ENCODE measurements around the gene NELL2. TPM values are rescaled to one million over a fixed set of nuclear protein-coding genes. Genes with fewer than 3 reads are reported as not detected.
"Not testable (repeated sequence)": the region's sequence is repeated elsewhere in the genome, so short reads cannot be mapped to it uniquely, and the experiment has no call there.

NELL2 gene
- total RNA-seq, 1 experiment from 2014 or later: 1.1 TPM

GRCh38 chr12:44827832-44828438, 48.2 kb downstream of the NELL2 start:
- DNase-seq (ENCODE audit: low read depth, low spot score): no peak
- no peak overlapping the region for H3K4me3 ChIP-seq (replicated peaks in 1 of 2; ENCODE audit: low read depth in 1 of 2, low read length in 2 of 2)
- H3K9me2 ChIP-seq (ENCODE audit: insufficient read depth): no peaks in the 10 kb centered on the region
- H3K4me1 ChIP-seq (ENCODE audit: control insufficient read depth in 1 of 2, insufficient read depth in 2 of 2, low read length in 2 of 2): no peaks in the 10 kb centered on the region
- no peak overlapping the region for H2AFZ ChIP-seq (ENCODE audit: low read depth, low read length, poor library complexity, severe bottlenecking)
- POLR2A ChIA-PET: no interaction called here
- H3K36me3 ChIP-seq (ENCODE audit: control insufficient read depth in 1 of 2, insufficient read depth in 2 of 2, low read length in 2 of 2): no peaks in the 10 kb centered on the region
- no peaks in the 10 kb centered on the region for H3K27me3 ChIP-seq (ENCODE audit: insufficient read depth, low read length)
- CTCF ChIA-PET: no interaction called here
- H3K4me2 ChIP-seq (ENCODE audit: low read length): no peak overlapping the region
- TF ChIP-seq JUND (IDR thresholded peaks at IDR 0.05): no peak
- no peak for TF ChIP-seq SRF (IDR thresholded peaks at IDR 0.05; ENCODE audit: low read depth)
- no peak for TF ChIP-seq EZH2 (IDR thresholded peaks at IDR 0.05)
- no peak for TF ChIP-seq POLR2AphosphoS5 (IDR thresholded peaks at IDR 0.05; ENCODE audit: low read depth, low read length)
- no peak for TF ChIP-seq EGR1 (IDR thresholded peaks at IDR 0.05; ENCODE audit: low read depth)
- TF ChIP-seq ELF1 (IDR thresholded peaks at IDR 0.05; ENCODE audit: borderline replicate concordance, low read depth): no peak
- TF ChIP-seq ATF3 (IDR thresholded peaks at IDR 0.05): no peak
- TF ChIP-seq REST (IDR thresholded peaks at IDR 0.05; ENCODE audit: low read depth): no peak
- no peak for TF ChIP-seq ZBTB33 (IDR thresholded peaks at IDR 0.05; ENCODE audit: extremely low read depth, insufficient replicate concordance, low read length)
- TF ChIP-seq YY1 (IDR thresholded peaks at IDR 0.05; ENCODE audit: extremely low read depth, insufficient replicate concordance, low read depth, low read length): no peak
- TF ChIP-seq FOSL1 (IDR thresholded peaks at IDR 0.05; ENCODE audit: low read depth): no peak
- no peak for TF ChIP-seq ZNF274 (IDR thresholded peaks at IDR 0.05; ENCODE audit: low read depth, low read length)
- TF ChIP-seq CEBPB (IDR thresholded peaks at IDR 0.05; ENCODE audit: low read depth): no peak
- TF ChIP-seq CBX3 (IDR thresholded peaks at IDR 0.05; ENCODE audit: low read depth): no peak
- ATAC-seq: no peak
- no peaks in the 10 kb centered on the region for H3K9me3 ChIP-seq (ENCODE audit: control insufficient read depth in 1 of 2, insufficient read depth in 1 of 2, low read depth in 1 of 2, low read length in 2 of 2)
- H3K9ac ChIP-seq (ENCODE audit: low read length): no peak overlapping the region
- RAD21 ChIA-PET (ENCODE audit: low non-redundant PET in 1 of 2, low total read pairs in 2 of 2, uncharacterized antibody in 2 of 2, unreplicated experiment in 2 of 2): no interaction called here
- H3K79me2 ChIP-seq (ENCODE audit: insufficient read depth, low read length): no peaks in the 10 kb centered on the region
- BruUV-seq (replicated peaks): no TSS peak
- no peak overlapping the region for H3K27ac ChIP-seq (ENCODE audit: low read depth, low read length)
- intact Hi-C loops (cut with micrococcal nuclease): no loop called here
- H4K20me1 ChIP-seq (ENCODE audit: insufficient read depth): no peaks in the 10 kb centered on the region

- intact Hi-C loops (cut with micrococcal nuclease): not testable (repeated sequence)
These were observed 54.4 kb downstream of the NELL2 start for GRCh38 chr12:44821702-44822101.

More at GRCh38 chr12:44821702-44822101, 54.4 kb downstream of the NELL2 start:
- H3K79me2 ChIP-seq (ENCODE audit: insufficient read depth, low read length); H3K4me1 ChIP-seq (ENCODE audit: control insufficient read depth in 1 of 2, insufficient read depth in 2 of 2, low read length in 2 of 2); ATAC-seq; H2AFZ ChIP-seq (ENCODE audit: low read depth, low read length, poor library complexity, severe bottlenecking); H4K20me1 ChIP-seq (ENCODE audit: insufficient read depth); H3K4me2 ChIP-seq (ENCODE audit: low read length); H3K9me3 ChIP-seq (ENCODE audit: control insufficient read depth in 1 of 2, insufficient read depth in 1 of 2, low read depth in 1 of 2, low read length in 2 of 2); RAD21 ChIA-PET (ENCODE audit: low non-redundant PET in 1 of 2, low total read pairs in 2 of 2, uncharacterized antibody in 2 of 2, unreplicated experiment in 2 of 2); H3K9ac ChIP-seq (ENCODE audit: low read length); POLR2A ChIA-PET; BruUV-seq (replicated peaks); H3K4me3 ChIP-seq (replicated peaks in 1 of 2; ENCODE audit: low read depth in 1 of 2, low read length in 2 of 2); H3K9me2 ChIP-seq (ENCODE audit: insufficient read depth); H3K27ac ChIP-seq (ENCODE audit: low read depth, low read length); H3K36me3 ChIP-seq (ENCODE audit: control insufficient read depth in 1 of 2, insufficient read depth in 2 of 2, low read length in 2 of 2); DNase-seq (ENCODE audit: low read depth, low spot score); H3K27me3 ChIP-seq (ENCODE audit: insufficient read depth, low read length): not testable (repeated sequence)
- CTCF ChIA-PET: interaction anchor here (1.0 kb wide), 1 partner anchor 10 kb away, joined by 3 read pairs; no protein-coding TSS in a partner anchor

Data from HCT116 (cell line).